NOMO-1 (cell line): ENCODE measurements around the gene ZMIZ1.

Experiments
- DNase-seq, 2 experiments: peaks; one replicate each; lab custom pipeline; 2025; ENCODE audit not compliant: unreplicated experiment in 2 of 2; lab: John Stamatoyannopoulos, UW

The ZMIZ1 gene

GRCh38 chr10:79148452-79149344 lies 79.9 kb downstream of the ZMIZ1 start:
- DNase-seq: no peak

- no peak for DNase-seq
Observed at GRCh38 chr10:79149345-79149661, 80.5 kb downstream of the ZMIZ1 start.

- DNase-seq: peak; percentile 40 to 62
Observed at GRCh38 chr10:79149662-79150443, 81.1 kb downstream of the ZMIZ1 start.

- no peak for DNase-seq
Observed at GRCh38 chr10:79150444-79150754, 81.6 kb downstream of the ZMIZ1 start.

- no peak for DNase-seq
Observed at GRCh38 chr10:79152423-79152817, 83.7 kb downstream of the ZMIZ1 start.

GRCh38 chr10:79153745-79154144 lies 85.0 kb downstream of the ZMIZ1 start:
- DNase-seq: no peak

- peak in 1 of 2 experiments; percentile 1 for DNase-seq
Observed at GRCh38 chr10:79155301-79156081, 86.7 kb downstream of the ZMIZ1 start.

- DNase-seq: no peak
Observed at GRCh38 chr10:79156334-79157274, 87.8 kb downstream of the ZMIZ1 start.

- DNase-seq: no peak
Observed at GRCh38 chr10:79158004-79158340, 89.2 kb downstream of the ZMIZ1 start.

GRCh38 chr10:79158402-79159097 lies 89.8 kb downstream of the ZMIZ1 start:
- DNase-seq: no peak

GRCh38 chr10:79159141-79159651 lies 90.4 kb downstream of the ZMIZ1 start:
- DNase-seq: no peak

GRCh38 chr10:79159785-79160184 lies 91.0 kb downstream of the ZMIZ1 start:
- DNase-seq: no peak

GRCh38 chr10:79160191-79160590 lies 91.4 kb downstream of the ZMIZ1 start:
- no peak for DNase-seq

- no peak for DNase-seq
Observed at GRCh38 chr10:79161557-79161956, 92.8 kb downstream of the ZMIZ1 start.

GRCh38 chr10:79162022-79162421 lies 93.3 kb downstream of the ZMIZ1 start:
- DNase-seq: no peak

GRCh38 chr10:79162861-79163665 lies 94.3 kb downstream of the ZMIZ1 start:
- no peak for DNase-seq

- no peak for DNase-seq
Observed at GRCh38 chr10:79163666-79163975, 94.9 kb downstream of the ZMIZ1 start.

GRCh38 chr10:79164075-79164474 lies 95.3 kb downstream of the ZMIZ1 start:
- no peak for DNase-seq
